Thoracic aorta (tissue), 2 donors: ENCODE results near the gene CDHR4. TPM values are rescaled to one million over a fixed set of nuclear protein-coding genes. Genes with fewer than 3 reads are reported as not detected.
A peak's percentile ranks its signal among the peaks of the same experiment; 100 is the strongest.

Source experiments
- ATAC-seq: fragments of 150-250 bp; one replicate; pipeline ENCODE4 v1.8.0; 2017; ENCODE audit warnings: low read depth; ENCODE audit not compliant: insufficient number of reproducible peaks, low FRiP score
- DNase-seq: peaks from one replicate; pipeline ENCODE4 v3.0.0-alpha.2; 2020; ENCODE audit warnings: low spot score
- H3K27ac ChIP-seq, 2 donors: fragments of 200-600 bp; sonication (generic); 1 replicate in 1 of 2; 2 replicates in 1 of 2; pipeline ENCODE4 v1.5.1; 2016; ENCODE audit warnings: mild to moderate bottlenecking in 2 of 2, moderate library complexity in 2 of 2
- H3K27me3 ChIP-seq: fragments of 200-600 bp; sonication (generic); replicated peaks from 2 replicates; pipeline ENCODE4 v1.6.0; 2016; ENCODE audit warnings: mild to moderate bottlenecking; ENCODE audit not compliant: insufficient read depth
- H3K36me3 ChIP-seq: fragments of 200-600 bp; sonication (generic); one replicate; pipeline ENCODE4 v1.5.1; 2016
- H3K4me1 ChIP-seq, 2 donors: fragments of 200-600 bp; sonication (generic); 1 replicate in 1 of 2; 2 replicates in 1 of 2; pipeline versions ENCODE4 v1.5.1 to v1.6.0; 2016; ENCODE audit warnings: low read depth in 2 of 2, mild to moderate bottlenecking in 1 of 2; ENCODE audit not compliant: control insufficient read depth in 1 of 2
- H3K4me3 ChIP-seq: fragments of 200-600 bp; sonication (generic); 2 replicates; pipeline ENCODE4 v1.5.1; 2016; ENCODE audit warnings: mild to moderate bottlenecking
- H3K9me3 ChIP-seq: fragments of 200-600 bp; sonication (generic); 2 replicates; pipeline ENCODE4 v1.5.1; 2016
- CTCF ChIP-seq: fragments of 200-600 bp; sonication (generic); IDR thresholded peaks from one replicate; pipeline ENCODE4 v1.5.1; 2019; ENCODE audit warnings: antibody characterized with exemption
- total RNA-seq, 2 donors: library from RNA; depleted of rRNA; stranded (reverse); fragments of >200 nt; gene quantifications; one replicate each; pipeline versions ENCODE4 v1.1.0 to v1.2.3, GENCODE V29; 2016

CDHR4 gene
- total RNA-seq, 2 donors from 2014 or later: 0.68 TPM; not detected in 1

- TF ChIP-seq CTCF: no peak
- Histone ChIP-seq H3K4me3 (no peak overlapping the region), H3K36me3 (peaks cover 13% of the 10 kb centered on the region), H3K27me3 (no peaks in the 10 kb centered on the region), H3K4me1 (peaks cover 25 to 50% of the 10 kb centered on the region in 2 donors), H3K27ac (peak overlapping the region; percentile 97 to 98), H3K9me3 (no peaks in the 10 kb centered on the region)
- DNase-seq (no peak), ATAC-seq (no peak)
Observed at GRCh38 chr3:49806850-49807249, 7.2 kb upstream of the CDHR4 start.

- H3K27me3 ChIP-seq: no peaks in the 10 kb centered on the region
- DNase-seq (no peak), ATAC-seq (no peak)
- no peaks in the 10 kb centered on the region for H3K9me3 ChIP-seq
- peak overlapping the region; percentile 52 for H3K4me3 ChIP-seq
- H3K36me3 ChIP-seq: peaks cover 8% of the 10 kb centered on the region
- H3K27ac ChIP-seq: peak overlapping the region; percentile 97 to 98
- no peak for TF ChIP-seq CTCF
- peaks cover 25 to 45% of the 10 kb centered on the region in 2 donors for H3K4me1 ChIP-seq
Observed at GRCh38 chr3:49805897-49806701, 6.4 kb upstream of the CDHR4 start.

- peak overlapping the region; percentile 97 to 98 for H3K27ac ChIP-seq
- peak; percentile 74 for DNase-seq
- H3K4me1 ChIP-seq: peaks cover 25 to 45% of the 10 kb centered on the region in 2 donors
- no peaks in the 10 kb centered on the region for H3K27me3 ChIP-seq
- no peak for TF ChIP-seq CTCF
- H3K4me3 ChIP-seq: peak overlapping the region; percentile 97
- H3K36me3 ChIP-seq: peaks cover 8% of the 10 kb centered on the region
- ATAC-seq: peak; percentile 79
- H3K9me3 ChIP-seq: no peaks in the 10 kb centered on the region
Observed at GRCh38 chr3:49805367-49805782, 5.7 kb upstream of the CDHR4 start.

- Histone ChIP-seq H3K27me3 (no peaks in the 10 kb centered on the region), H3K4me3 (peak overlapping the region; percentile 97), H3K4me1 (peaks cover 25 to 45% of the 10 kb centered on the region in 2 donors), H3K36me3 (peaks cover 6% of the 10 kb centered on the region), H3K9me3 (no peaks in the 10 kb centered on the region), H3K27ac (peak overlapping the region; percentile 72 to 98)
- DNase-seq (no peak), ATAC-seq (no peak)
- no peak for TF ChIP-seq CTCF
Observed at GRCh38 chr3:49804141-49805041, 4.7 kb upstream of the CDHR4 start.
